Gastrocnemius medialis (tissue), 4 donors: ENCODE results near the gene ARHGAP23. TPM values are rescaled to one million over a fixed set of nuclear protein-coding genes. Genes with fewer than 3 reads are reported as not detected.

Experiments used
- ATAC-seq, 2 donors: fragments of 150-250 bp; one replicate each; pipeline ENCODE4 v1.9.1; 2016
- DNase-seq, 2 donors: peaks; one replicate each; pipeline ENCODE4 v3.0.0-alpha.2; 2019
- H3K27ac ChIP-seq, 4 donors: fragments of 200-600 bp; sonication (generic); 1 replicate in 1 of 4; 2 replicates in 3 of 4; pipeline ENCODE4 v1.5.1; 2016 to 2018; ENCODE audit warnings: mild to moderate bottlenecking in 2 of 4, moderate library complexity in 1 of 4
- H3K27me3 ChIP-seq, 3 donors: fragments of 200-600 bp; sonication (generic) in 2 of 3; 1 replicate in 1 of 3; 2 replicates in 2 of 3; pipeline versions ENCODE4 v1.5.1 to v1.6.0; 2016 to 2019; ENCODE audit warnings: mild to moderate bottlenecking in 1 of 3, moderate library complexity in 1 of 3
- H3K36me3 ChIP-seq, 2 donors: fragments of 200-600 bp; sonication (generic) in 1 of 2; one replicate each; pipeline ENCODE4 v1.5.1; 2017 to 2018
- H3K4me1 ChIP-seq, 2 donors: fragments of 200-600 bp; sonication (generic) in 1 of 2; one replicate each; pipeline ENCODE4 v1.5.1; 2016 to 2017; ENCODE audit warnings: mild to moderate bottlenecking in 2 of 2
- H3K4me3 ChIP-seq, 4 donors: fragments of 200-600 bp; sonication (generic) in 3 of 4; 1 replicate in 1 of 4; 2 replicates in 3 of 4; pipeline ENCODE4 v1.5.1; 2016 to 2019; ENCODE audit warnings: mild to moderate bottlenecking in 2 of 4
- H3K9me3 ChIP-seq, 3 donors: fragments of 200-600 bp; sonication (generic) in 2 of 3; 1 replicate in 1 of 3; 2 replicates in 2 of 3; pipeline ENCODE4 v1.5.1; 2016 to 2019
- POLR2A ChIP-seq, 2 donors: fragments of 450-650 bp; IDR thresholded peaks; one replicate each; pipeline ENCODE4 v1.6.1; 2017; ENCODE audit warnings: antibody characterized with exemption in 2 of 2, mild to moderate bottlenecking in 2 of 2, moderate library complexity in 2 of 2
- in situ Hi-C, 4 donors: fragments of 200-750 bp; cut with MboI; loops; one replicate each; pipeline versions ENCODE4 v1.15.0 to v1.8.0; 2017; ENCODE audit warnings: low sequenced_read_pairs in 4 of 4
- intact Hi-C: fragments of 100-400 bp; cut with DNase I; formaldehyde crosslinking; loops from one replicate; pipeline ENCODE4 v1.15.1; 2023; ENCODE audit warnings: low total_unique reads
- total RNA-seq, 4 donors: library from RNA; depleted of rRNA; stranded (reverse); fragments of >200 nt; gene quantifications; one replicate each; pipeline versions ENCODE4 v1.1.0 to v1.2.3, GENCODE V29; 2016
- TF ChIP-seq, protein P1 (sequence below), 5 experiments: fragments of 450-650 bp in 3 of 5; fragments of 200-600 bp in 2 of 5; sonication (generic) in 2 of 5; IDR thresholded peaks in 4 of 5; conservative IDR thresholded peaks in 1 of 5; 1 replicate in 4 of 5; 2 replicates in 1 of 5; pipeline ENCODE4 v1.5.1; 2016 to 2019; ENCODE audit warnings: antibody characterized with exemption in 5 of 5, mild to moderate bottlenecking in 3 of 5, moderate library complexity in 3 of 5

The ARHGAP23 gene
- total RNA-seq, 4 donors from 2014 or later, result 8.0 to 22.7 (median 12.1) TPM

DNA sequence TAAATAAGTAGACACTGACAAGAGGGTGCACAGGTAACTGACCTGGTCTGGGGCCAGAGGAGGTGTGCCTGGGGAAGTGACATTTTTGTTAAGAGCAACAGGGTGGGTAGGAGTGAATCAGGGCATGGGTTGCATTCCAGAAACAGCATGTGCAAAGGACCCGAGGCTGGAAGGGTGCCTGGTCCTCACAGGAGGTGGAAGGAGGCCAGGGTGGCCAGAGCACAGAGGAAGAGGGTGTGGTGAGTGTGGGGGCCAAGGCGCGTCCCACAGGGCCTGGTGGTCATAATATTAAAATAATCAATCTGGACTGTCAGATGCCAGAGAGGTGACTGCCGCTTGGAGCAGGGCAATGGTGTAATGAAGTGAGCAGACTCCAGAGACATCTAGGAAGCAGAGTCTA, 14.3 kb downstream of the ARHGAP23 start:
- no peak for DNase-seq
- intact Hi-C loops, result loop anchor here (2.0 kb wide), 1 partner anchor 14 kb away; the partner anchor contains the start of gene ARHGAP23

GRCh38 chr17:38443356-38444031, 15.2 kb downstream of the ARHGAP23 start:
- Histone ChIP-seq H3K36me3 (no peaks in the 10 kb centered on the region), H3K9me3 (no peaks in the 10 kb centered on the region), H3K4me1 (peaks cover 29 to 45% of the 10 kb centered on the region in 2 donors), H3K4me3 (no peak overlapping the region), H3K27ac (peak overlapping the region in 1 of 4 donors; percentile 31), H3K27me3 (no peaks in the 10 kb centered on the region)
- DNase-seq (no peak), ATAC-seq (no peak)
- intact Hi-C loops (loop anchor here (1.0 to 2.0 kb wide), 3 partner anchors 15 to 41 kb away; partner anchors contain the start of gene ARHGAP23), in situ Hi-C loops (loop anchor here in 2 of 4 donors (5.0 kb wide), 1 partner anchor 44 kb away; no protein-coding TSS in a partner anchor)
- no peak for TF ChIP-seq POLR2A (IDR thresholded peaks at IDR 0.05)
- TF ChIP-seq, protein P1, sequence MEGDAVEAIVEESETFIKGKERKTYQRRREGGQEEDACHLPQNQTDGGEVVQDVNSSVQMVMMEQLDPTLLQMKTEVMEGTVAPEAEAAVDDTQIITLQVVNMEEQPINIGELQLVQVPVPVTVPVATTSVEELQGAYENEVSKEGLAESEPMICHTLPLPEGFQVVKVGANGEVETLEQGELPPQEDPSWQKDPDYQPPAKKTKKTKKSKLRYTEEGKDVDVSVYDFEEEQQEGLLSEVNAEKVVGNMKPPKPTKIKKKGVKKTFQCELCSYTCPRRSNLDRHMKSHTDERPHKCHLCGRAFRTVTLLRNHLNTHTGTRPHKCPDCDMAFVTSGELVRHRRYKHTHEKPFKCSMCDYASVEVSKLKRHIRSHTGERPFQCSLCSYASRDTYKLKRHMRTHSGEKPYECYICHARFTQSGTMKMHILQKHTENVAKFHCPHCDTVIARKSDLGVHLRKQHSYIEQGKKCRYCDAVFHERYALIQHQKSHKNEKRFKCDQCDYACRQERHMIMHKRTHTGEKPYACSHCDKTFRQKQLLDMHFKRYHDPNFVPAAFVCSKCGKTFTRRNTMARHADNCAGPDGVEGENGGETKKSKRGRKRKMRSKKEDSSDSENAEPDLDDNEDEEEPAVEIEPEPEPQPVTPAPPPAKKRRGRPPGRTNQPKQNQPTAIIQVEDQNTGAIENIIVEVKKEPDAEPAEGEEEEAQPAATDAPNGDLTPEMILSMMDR (IDR thresholded peaks at IDR 0.05 in 4 of 5, conservative IDR thresholded peaks at IDR 0.05 in 1 of 5), result no peak

More for the DNA sequence above, 14.3 kb downstream of the ARHGAP23 start:
- no peaks in the 10 kb centered on the region for H3K9me3 ChIP-seq
- no peaks in the 10 kb centered on the region for H3K27me3 ChIP-seq
- no peak overlapping the region for H3K4me3 ChIP-seq
- TF ChIP-seq, protein P1 (IDR thresholded peaks at IDR 0.05 in 4 of 5, conservative IDR thresholded peaks at IDR 0.05 in 1 of 5), result no peak
- no peaks in the 10 kb centered on the region for H3K36me3 ChIP-seq
- no peak for ATAC-seq
- H3K27ac ChIP-seq, result peak overlapping the region in 1 of 4 donors; percentile 31
- peaks cover 29 to 45% of the 10 kb centered on the region in 2 donors for H3K4me1 ChIP-seq
- in situ Hi-C loops, result loop anchor here in 2 of 4 donors (5.0 kb wide), 1 partner anchor 45 kb away; no protein-coding TSS in a partner anchor

GRCh38 chr17:38444151-38444550, 15.9 kb downstream of the ARHGAP23 start:
- no peaks in the 10 kb centered on the region for H3K9me3 ChIP-seq
- no peak for TF ChIP-seq POLR2A (IDR thresholded peaks at IDR 0.05)
- TF ChIP-seq, protein P1 (IDR thresholded peaks at IDR 0.05 in 4 of 5, conservative IDR thresholded peaks at IDR 0.05 in 1 of 5), result peak; percentile 84 to 95 (median 93)
- ATAC-seq, result peak; percentile 79 to 80
- H3K36me3 ChIP-seq, result no peaks in the 10 kb centered on the region
- peak overlapping the region in 2 of 4 donors; percentile 24 to 48 for H3K27ac ChIP-seq
- peak overlapping the region in 3 of 4 donors; percentile 5 to 14 (median 5) for H3K4me3 ChIP-seq
- peak; percentile 41 to 72 for DNase-seq
- H3K27me3 ChIP-seq, result no peaks in the 10 kb centered on the region
- H3K4me1 ChIP-seq, result peaks cover 29 to 46% of the 10 kb centered on the region in 2 donors
- intact Hi-C loops (loop anchor here (2.0 kb wide), 1 partner anchor 41 kb away; no protein-coding TSS in a partner anchor), in situ Hi-C loops (loop anchor here in 2 of 4 donors (5.0 kb wide), 1 partner anchor 43 kb away; no protein-coding TSS in a partner anchor)

DNA sequence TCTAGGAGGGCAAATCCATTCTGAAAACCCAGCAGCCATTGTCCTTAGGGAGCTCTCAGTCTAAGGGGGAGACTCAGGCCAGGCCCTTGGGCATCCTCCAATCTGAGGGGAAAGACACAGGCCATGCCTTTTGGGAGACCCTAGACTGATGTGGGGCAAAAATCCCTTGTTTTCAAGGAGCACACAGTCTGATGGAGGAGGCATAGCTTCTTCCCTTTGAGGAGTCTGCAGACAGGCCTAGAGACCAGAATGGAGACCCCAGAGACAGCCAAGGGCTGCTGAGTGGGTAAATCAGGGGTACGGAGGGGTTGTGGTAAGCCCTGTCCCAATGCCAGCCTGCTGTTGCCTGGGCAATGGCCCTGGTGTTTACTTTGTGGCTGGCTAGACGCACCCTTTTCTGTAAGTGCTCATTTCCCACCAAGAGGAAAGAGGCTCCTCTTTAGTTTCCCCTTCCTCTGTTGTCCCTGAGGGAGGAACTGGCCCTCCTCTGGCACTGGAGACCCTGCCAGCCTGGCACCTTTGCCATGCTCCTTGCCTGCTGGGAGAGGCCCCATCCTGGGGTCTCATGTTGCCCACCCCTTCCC, 19.3 kb downstream of the ARHGAP23 start:
- H3K36me3 ChIP-seq, result no peaks in the 10 kb centered on the region
- no peaks in the 10 kb centered on the region for H3K9me3 ChIP-seq
- DNase-seq, result no peak
- TF ChIP-seq POLR2A (IDR thresholded peaks at IDR 0.05), result no peak
- TF ChIP-seq, protein P1 (IDR thresholded peaks at IDR 0.05 in 4 of 5, conservative IDR thresholded peaks at IDR 0.05 in 1 of 5), result no peak
- H3K27ac ChIP-seq, result peak overlapping the region in 2 of 4 donors; percentile 29 to 47
- H3K4me3 ChIP-seq, result no peak overlapping the region
- no peak for ATAC-seq
- in situ Hi-C loops, result no loop called here
- intact Hi-C loops, result loop anchor here (2.0 kb wide), 1 partner anchor 19 kb away; no protein-coding TSS in a partner anchor
- H3K27me3 ChIP-seq, result no peaks in the 10 kb centered on the region
- H3K4me1 ChIP-seq, result peaks cover 24 to 48% of the 10 kb centered on the region in 2 donors
